Suprapubic skin (tissue), 4 donors: ENCODE data around the gene ST7.

Experiments
- CTCF ChIP-seq, 2 donors: fragments of 200-600 bp in 1 of 2; fragments of 450-650 bp in 1 of 2; sonication (generic) in 1 of 2; IDR thresholded peaks; one replicate each; pipeline ENCODE4 v1.5.1; 2016 to 2019; ENCODE audit warnings: antibody characterized with exemption in 2 of 2, mild to moderate bottlenecking in 1 of 2, moderate library complexity in 1 of 2
- POLR2A ChIP-seq, 2 donors: fragments of 450-650 bp; IDR thresholded peaks; one replicate each; pipeline ENCODE4 v1.6.1; 2017; ENCODE audit warnings: antibody characterized with exemption in 2 of 2, mild to moderate bottlenecking in 2 of 2, moderate library complexity in 2 of 2
- POLR2AphosphoS5 ChIP-seq, 3 donors: sonication (generic); formaldehyde crosslinking; IDR thresholded peaks; one replicate each; pipeline ENCODE4 v1.6.1; 2017; ENCODE audit warnings: antibody characterized with exemption in 3 of 3

DNA sequence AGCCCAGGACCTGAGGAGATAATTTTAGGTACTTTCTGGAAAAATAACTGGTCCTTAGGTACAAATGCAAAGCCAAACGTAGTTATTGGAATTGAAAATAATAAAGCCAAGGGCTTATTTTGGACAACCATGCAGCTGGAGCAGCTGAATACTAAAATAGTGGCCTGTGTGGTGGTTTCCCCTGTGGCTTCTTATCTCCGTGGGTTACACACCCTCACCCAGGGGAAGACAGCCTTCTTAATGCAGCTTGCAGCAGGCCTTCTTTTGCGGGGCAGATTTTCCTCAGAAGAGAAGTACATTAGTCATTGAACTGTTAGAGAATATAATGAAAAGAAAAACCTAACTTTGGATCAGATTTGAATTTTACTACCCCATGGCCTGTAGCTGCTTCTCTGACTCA, 133.5 kb downstream of the ST7 start:
- TF ChIP-seq CTCF (IDR thresholded peaks at IDR 0.05), result no peak
- no peak for TF ChIP-seq POLR2AphosphoS5 (IDR thresholded peaks at IDR 0.05)
- no peak for TF ChIP-seq POLR2A (IDR thresholded peaks at IDR 0.05)
